Measurements from ENCODE around the gene MCF2L.

The MCF2L gene

GRCh38 chr13:112986470-112986869, 17.5 kb downstream of the MCF2L start:
- no peaks in the 10 kb centered on the region for H3K36me3 ChIP-seq (ENCODE audit: control insufficient read depth in 2 of 2, insufficient read depth in 2 of 2, low read length in 2 of 2)
- peak overlapping the region in 1 of 2 donors; percentile 72 for H3K9ac ChIP-seq (ENCODE audit: low read depth in 1 of 2, low read length in 2 of 2)
- H3K9me3 ChIP-seq (ENCODE audit: control insufficient read depth in 2 of 2, low read length in 2 of 2), result no peaks in the 10 kb centered on the region
- peak overlapping the region; percentile 17 to 78 for H3K27ac ChIP-seq (ENCODE audit: low read depth in 2 of 2, low read length in 2 of 2)
- peaks cover 16 to 48% of the 10 kb centered on the region in 2 donors for H3K4me1 ChIP-seq (ENCODE audit: control insufficient read depth in 2 of 2, insufficient read depth in 2 of 2, low read length in 2 of 2)
- H3K4me3 ChIP-seq (ENCODE audit: low read length in 2 of 2), result peak overlapping the region in 1 of 2 donors; percentile 67
- H3K27me3 ChIP-seq (ENCODE audit: control insufficient read depth in 2 of 2, insufficient read depth in 2 of 2, low read length in 2 of 2), result no peaks in the 10 kb centered on the region

DNA sequence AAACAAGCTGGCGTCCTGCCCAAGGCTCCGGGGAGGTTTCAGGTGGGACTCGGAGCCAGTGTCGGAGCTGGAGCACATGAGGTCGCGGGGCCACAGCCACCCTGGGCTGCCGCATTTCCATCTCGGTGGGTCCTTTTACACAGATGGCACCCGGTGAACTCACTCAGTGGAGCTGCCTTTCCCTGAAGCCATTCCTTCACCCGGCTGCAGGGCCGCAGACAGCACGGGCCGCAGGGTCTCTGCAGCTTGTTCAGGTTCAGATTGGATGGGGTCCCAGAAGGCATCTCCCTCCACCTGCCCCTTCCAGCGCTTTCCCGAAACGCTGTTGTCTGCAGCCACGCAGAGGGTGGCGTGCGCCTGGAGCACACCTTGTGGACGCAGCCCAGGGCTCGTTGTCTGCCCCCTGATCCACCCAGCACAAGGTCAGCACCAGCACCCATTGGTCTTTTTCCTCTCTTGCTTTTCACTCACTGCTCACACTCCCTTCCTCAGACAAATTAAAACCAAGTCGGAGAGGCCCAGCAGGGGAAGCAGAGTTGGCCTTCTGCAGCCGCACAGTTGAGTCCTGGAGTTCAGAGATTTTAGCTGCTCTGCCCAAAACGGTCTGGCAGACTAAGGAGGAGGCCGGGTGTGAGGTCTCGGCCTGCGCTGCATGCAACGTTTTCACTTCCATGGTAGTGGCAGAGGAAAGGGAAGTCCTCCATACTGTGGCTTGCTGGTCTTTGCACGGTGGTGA, 18.1 kb downstream of the MCF2L start:
- Histone ChIP-seq H3K9me3 (ENCODE audit: control insufficient read depth in 2 of 2, low read length in 2 of 2) (no peaks in the 10 kb centered on the region), H3K27ac (ENCODE audit: low read depth in 2 of 2, low read length in 2 of 2) (no peak overlapping the region), H3K36me3 (ENCODE audit: control insufficient read depth in 2 of 2, insufficient read depth in 2 of 2, low read length in 2 of 2) (no peaks in the 10 kb centered on the region), H3K4me3 (ENCODE audit: low read length in 2 of 2) (no peak overlapping the region), H3K4me1 (ENCODE audit: control insufficient read depth in 2 of 2, insufficient read depth in 2 of 2, low read length in 2 of 2) (peaks cover 16 to 55% of the 10 kb centered on the region in 2 donors), H3K9ac (ENCODE audit: low read depth in 1 of 2, low read length in 2 of 2) (no peak overlapping the region), H3K27me3 (ENCODE audit: control insufficient read depth in 2 of 2, insufficient read depth in 2 of 2, low read length in 2 of 2) (no peaks in the 10 kb centered on the region)

DNA sequence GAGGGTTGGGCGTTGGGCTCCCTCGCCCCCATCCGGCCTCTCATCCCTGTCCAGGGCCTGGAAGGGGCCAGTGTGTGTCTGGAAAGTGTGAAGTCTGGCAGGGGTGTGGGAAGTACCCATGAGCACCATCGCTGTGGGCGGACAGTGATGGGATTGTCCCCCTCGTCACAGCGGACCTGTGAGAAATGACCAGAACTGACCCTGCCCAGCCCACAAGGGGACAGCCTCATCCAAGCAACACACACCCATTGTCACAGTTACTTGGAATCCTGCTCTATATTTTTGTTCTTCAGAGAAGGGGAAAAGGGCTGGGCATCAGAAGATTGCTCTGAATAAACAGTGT, 18.6 kb downstream of the MCF2L start:
- Histone ChIP-seq H3K9me3 (ENCODE audit: control insufficient read depth in 2 of 2, low read length in 2 of 2) (no peaks in the 10 kb centered on the region), H3K27ac (ENCODE audit: low read depth in 2 of 2, low read length in 2 of 2) (no peak overlapping the region), H3K36me3 (ENCODE audit: control insufficient read depth in 2 of 2, insufficient read depth in 2 of 2, low read length in 2 of 2) (no peaks in the 10 kb centered on the region), H3K4me1 (ENCODE audit: control insufficient read depth in 2 of 2, insufficient read depth in 2 of 2, low read length in 2 of 2) (peaks cover 16 to 54% of the 10 kb centered on the region in 2 donors), H3K9ac (ENCODE audit: low read depth in 1 of 2, low read length in 2 of 2) (no peak overlapping the region), H3K27me3 (ENCODE audit: control insufficient read depth in 2 of 2, insufficient read depth in 2 of 2, low read length in 2 of 2) (no peaks in the 10 kb centered on the region), H3K4me3 (ENCODE audit: low read length in 2 of 2) (no peak overlapping the region)

GRCh38 chr13:112990783-112991182, 21.8 kb downstream of the MCF2L start:
- no peaks in the 10 kb centered on the region for H3K36me3 ChIP-seq (ENCODE audit: control insufficient read depth in 2 of 2, insufficient read depth in 2 of 2, low read length in 2 of 2)
- H3K4me3 ChIP-seq (ENCODE audit: low read length in 2 of 2), result no peak overlapping the region
- H3K9ac ChIP-seq (ENCODE audit: low read depth in 1 of 2, low read length in 2 of 2), result peak overlapping the region in 1 of 2 donors; percentile 51
- peak overlapping the region; percentile 67 to 82 for H3K27ac ChIP-seq (ENCODE audit: low read depth in 2 of 2, low read length in 2 of 2)
- no peaks in the 10 kb centered on the region for H3K27me3 ChIP-seq (ENCODE audit: control insufficient read depth in 2 of 2, insufficient read depth in 2 of 2, low read length in 2 of 2)
- peaks cover 13 to 49% of the 10 kb centered on the region in 2 donors for H3K4me1 ChIP-seq (ENCODE audit: control insufficient read depth in 2 of 2, insufficient read depth in 2 of 2, low read length in 2 of 2)
- no peaks in the 10 kb centered on the region for H3K9me3 ChIP-seq (ENCODE audit: control insufficient read depth in 2 of 2, low read length in 2 of 2)

DNA sequence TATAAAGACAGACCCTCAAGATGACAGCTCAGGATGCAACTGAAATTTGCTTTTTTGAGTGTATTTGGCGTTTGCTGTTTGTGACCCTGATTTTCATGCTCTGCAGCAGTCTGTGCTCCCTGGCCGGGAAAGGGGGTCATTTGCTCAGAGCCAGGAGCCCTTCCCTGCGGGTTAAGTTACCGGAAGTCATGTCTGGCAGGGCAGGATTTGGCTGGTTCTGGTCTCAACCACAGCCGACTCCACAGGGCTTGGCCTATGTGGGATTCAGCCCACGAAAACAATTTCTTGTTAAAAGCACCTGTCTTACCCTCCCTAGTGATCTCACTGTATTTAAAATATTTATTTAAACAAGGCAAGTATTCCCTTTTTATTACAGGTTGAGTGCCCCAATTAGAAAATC, 22.6 kb downstream of the MCF2L start:
- H3K4me1 ChIP-seq (ENCODE audit: control insufficient read depth in 2 of 2, insufficient read depth in 2 of 2, low read length in 2 of 2), result peaks cover 21 to 57% of the 10 kb centered on the region in 2 donors

GRCh38 chr13:112992931-112993680, 24.1 kb downstream of the MCF2L start:
- Histone ChIP-seq H3K36me3 (ENCODE audit: control insufficient read depth in 2 of 2, insufficient read depth in 2 of 2, low read length in 2 of 2) (no peaks in the 10 kb centered on the region), H3K4me3 (ENCODE audit: low read length in 2 of 2) (no peak overlapping the region), H3K9me3 (ENCODE audit: control insufficient read depth in 2 of 2, low read length in 2 of 2) (no peaks in the 10 kb centered on the region), H3K9ac (ENCODE audit: low read depth in 1 of 2, low read length in 2 of 2) (no peak overlapping the region), H3K27ac (ENCODE audit: low read depth in 2 of 2, low read length in 2 of 2) (peak overlapping the region; percentile 87 to 94), H3K4me1 (ENCODE audit: control insufficient read depth in 2 of 2, insufficient read depth in 2 of 2, low read length in 2 of 2) (peaks cover 34 to 72% of the 10 kb centered on the region in 2 donors), H3K27me3 (ENCODE audit: control insufficient read depth in 2 of 2, insufficient read depth in 2 of 2, low read length in 2 of 2) (no peaks in the 10 kb centered on the region)

More for the DNA sequence above, 22.6 kb downstream of the MCF2L start:
- Histone ChIP-seq H3K9ac (ENCODE audit: low read depth in 1 of 2, low read length in 2 of 2) (peak overlapping the region; percentile 14 to 51), H3K27ac (ENCODE audit: low read depth in 2 of 2, low read length in 2 of 2) (peak overlapping the region; percentile 67 to 82), H3K36me3 (ENCODE audit: control insufficient read depth in 2 of 2, insufficient read depth in 2 of 2, low read length in 2 of 2) (no peaks in the 10 kb centered on the region), H3K9me3 (ENCODE audit: control insufficient read depth in 2 of 2, low read length in 2 of 2) (no peaks in the 10 kb centered on the region), H3K4me3 (ENCODE audit: low read length in 2 of 2) (no peak overlapping the region), H3K27me3 (ENCODE audit: control insufficient read depth in 2 of 2, insufficient read depth in 2 of 2, low read length in 2 of 2) (no peaks in the 10 kb centered on the region)

DNA sequence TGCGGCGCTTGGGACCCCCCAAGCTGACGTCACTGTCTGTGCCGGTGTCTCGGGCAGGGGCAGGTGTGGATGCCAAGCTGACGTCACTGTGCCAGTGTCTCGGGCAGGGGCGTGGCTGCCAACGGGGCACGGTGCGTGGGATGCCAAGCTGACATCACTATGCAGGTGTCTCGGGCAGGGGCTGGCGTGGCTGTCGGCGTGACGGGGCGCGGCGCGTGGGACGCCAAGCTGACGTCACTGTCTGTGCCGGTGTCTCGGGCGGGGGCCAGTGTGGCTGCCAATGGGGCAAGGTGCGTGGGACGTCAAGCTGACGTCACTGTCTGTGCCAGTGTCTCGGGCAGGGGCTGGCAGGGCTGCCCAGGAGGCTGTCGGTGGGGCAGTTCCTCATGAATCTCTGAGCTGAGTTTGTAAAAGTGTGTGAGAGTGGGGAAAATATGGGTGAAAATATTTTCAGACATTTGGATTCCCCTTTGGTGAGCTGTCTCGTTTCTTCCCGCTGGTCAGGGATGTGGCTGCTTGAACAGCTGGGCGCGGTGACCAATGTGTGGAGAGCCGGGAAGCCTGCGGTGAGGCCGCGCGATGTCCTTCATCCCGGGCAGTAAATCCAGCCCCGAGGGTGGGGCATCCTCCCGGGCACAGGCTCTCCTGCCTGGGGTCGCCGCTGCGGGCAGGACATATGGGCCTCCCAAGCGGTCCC, 25.2 kb downstream of the MCF2L start:
- H3K36me3 ChIP-seq (ENCODE audit: control insufficient read depth in 2 of 2, insufficient read depth in 2 of 2, low read length in 2 of 2), result no peaks in the 10 kb centered on the region
- H3K9me3 ChIP-seq (ENCODE audit: control insufficient read depth in 2 of 2, low read length in 2 of 2), result no peaks in the 10 kb centered on the region
- peak overlapping the region; percentile 87 to 94 for H3K27ac ChIP-seq (ENCODE audit: low read depth in 2 of 2, low read length in 2 of 2)
- H3K9ac ChIP-seq (ENCODE audit: low read depth in 1 of 2, low read length in 2 of 2), result peak overlapping the region in 1 of 2 donors; percentile 78
- H3K4me1 ChIP-seq (ENCODE audit: control insufficient read depth in 2 of 2, insufficient read depth in 2 of 2, low read length in 2 of 2), result peaks cover 43 to 83% of the 10 kb centered on the region in 2 donors
- H3K4me3 ChIP-seq (ENCODE audit: low read length in 2 of 2), result peak overlapping the region in 1 of 2 donors; percentile 9
- no peaks in the 10 kb centered on the region for H3K27me3 ChIP-seq (ENCODE audit: control insufficient read depth in 2 of 2, insufficient read depth in 2 of 2, low read length in 2 of 2)

GRCh38 chr13:112994781-112995355, 25.9 kb downstream of the MCF2L start:
- Histone ChIP-seq H3K27ac (ENCODE audit: low read depth in 2 of 2, low read length in 2 of 2) (peak overlapping the region; percentile 87 to 94), H3K9ac (ENCODE audit: low read depth in 1 of 2, low read length in 2 of 2) (peak overlapping the region; percentile 52 to 78), H3K27me3 (ENCODE audit: control insufficient read depth in 2 of 2, insufficient read depth in 2 of 2, low read length in 2 of 2) (no peaks in the 10 kb centered on the region), H3K9me3 (ENCODE audit: control insufficient read depth in 2 of 2, low read length in 2 of 2) (no peaks in the 10 kb centered on the region), H3K4me1 (ENCODE audit: control insufficient read depth in 2 of 2, insufficient read depth in 2 of 2, low read length in 2 of 2) (peaks cover 43 to 85% of the 10 kb centered on the region in 2 donors), H3K4me3 (ENCODE audit: low read length in 2 of 2) (no peak overlapping the region), H3K36me3 (ENCODE audit: control insufficient read depth in 2 of 2, insufficient read depth in 2 of 2, low read length in 2 of 2) (no peaks in the 10 kb centered on the region)

- peak overlapping the region in 1 of 2 donors; percentile 22 for H3K4me3 ChIP-seq (ENCODE audit: low read length in 2 of 2)
- H3K27ac ChIP-seq (ENCODE audit: low read depth in 2 of 2, low read length in 2 of 2), result peak overlapping the region; percentile 87 to 94
- H3K9ac ChIP-seq (ENCODE audit: low read depth in 1 of 2, low read length in 2 of 2), result peak overlapping the region; percentile 52 to 78
- peaks cover 38 to 79% of the 10 kb centered on the region in 2 donors for H3K4me1 ChIP-seq (ENCODE audit: control insufficient read depth in 2 of 2, insufficient read depth in 2 of 2, low read length in 2 of 2)
- no peaks in the 10 kb centered on the region for H3K9me3 ChIP-seq (ENCODE audit: control insufficient read depth in 2 of 2, low read length in 2 of 2)
- H3K36me3 ChIP-seq (ENCODE audit: control insufficient read depth in 2 of 2, insufficient read depth in 2 of 2, low read length in 2 of 2), result no peaks in the 10 kb centered on the region
- no peaks in the 10 kb centered on the region for H3K27me3 ChIP-seq (ENCODE audit: control insufficient read depth in 2 of 2, insufficient read depth in 2 of 2, low read length in 2 of 2)
Observed at GRCh38 chr13:112995395-112996191, 26.6 kb downstream of the MCF2L start.

All from mucosa of rectum (tissue), 2 donors.